Measurements from ENCODE around the gene KCNAB1.
"Not testable (repeated sequence)": the region's sequence is repeated elsewhere in the genome, so short reads cannot be mapped to it uniquely, and the experiment has no call there.

The KCNAB1 gene

DNA sequence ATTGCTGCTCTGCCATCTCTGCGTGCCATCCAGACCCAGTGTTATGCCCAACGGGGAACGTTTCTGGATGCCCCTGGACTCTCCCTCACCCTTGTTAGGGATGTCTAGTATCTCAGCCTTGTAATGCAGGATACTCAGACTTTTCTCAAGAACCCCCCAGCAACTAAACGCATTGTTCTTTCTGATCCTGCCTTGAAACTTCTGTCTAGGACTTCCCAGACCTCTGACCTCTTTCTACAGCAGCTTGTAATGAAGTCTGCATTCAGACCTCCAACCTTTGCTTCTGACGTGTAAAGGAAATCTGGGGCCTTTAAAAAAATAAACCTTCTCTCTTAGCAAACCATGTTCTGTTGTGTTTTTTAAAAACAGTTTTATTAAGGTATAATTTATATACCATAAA is 139.5 kb downstream of the KCNAB1 start:
- no peak overlapping the region for H3K4me3 ChIP-seq (ENCODE audit: low read depth, low read length)
- TF ChIP-seq CTCF (IDR thresholded peaks at IDR 0.05; ENCODE audit: borderline replicate concordance, insufficient read depth, low read depth, low read length), result no peak

DNA sequence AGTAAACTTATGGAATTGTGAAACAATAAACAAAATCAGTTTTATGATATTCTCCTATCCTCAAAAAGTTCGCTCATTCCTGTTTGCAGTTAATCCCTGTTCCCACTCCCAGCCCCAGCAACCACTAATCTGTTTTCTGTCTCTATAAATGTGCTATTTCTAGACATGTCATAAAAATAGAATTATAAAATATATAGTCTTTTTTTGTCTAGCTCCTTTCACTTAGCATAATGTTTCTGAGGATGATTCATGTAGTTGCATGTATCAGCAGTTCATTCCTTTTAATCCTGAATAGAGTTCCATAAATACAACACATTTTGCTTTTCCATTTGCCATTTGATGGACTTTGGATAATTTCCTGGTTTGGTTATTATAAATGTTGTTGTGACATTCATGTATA is 140.0 kb downstream of the KCNAB1 start:
- H3K4me3 ChIP-seq (ENCODE audit: low read depth, low read length), result no peak overlapping the region
- no peak for TF ChIP-seq CTCF (IDR thresholded peaks at IDR 0.05; ENCODE audit: borderline replicate concordance, insufficient read depth, low read depth, low read length)

GRCh38 chr3:156264771-156265170 is 144.4 kb downstream of the KCNAB1 start:
- no peak overlapping the region for H3K4me3 ChIP-seq (ENCODE audit: low read depth, low read length)
- TF ChIP-seq CTCF (IDR thresholded peaks at IDR 0.05; ENCODE audit: borderline replicate concordance, insufficient read depth, low read depth, low read length), result no peak

- no peak overlapping the region for H3K4me3 ChIP-seq (ENCODE audit: low read depth, low read length)
- no peak for TF ChIP-seq CTCF (IDR thresholded peaks at IDR 0.05; ENCODE audit: borderline replicate concordance, insufficient read depth, low read depth, low read length)
Measured at GRCh38 chr3:156271508-156271907, 151.1 kb downstream of the KCNAB1 start.

GRCh38 chr3:156271995-156272719 is 151.8 kb downstream of the KCNAB1 start:
- no peak overlapping the region for H3K4me3 ChIP-seq (ENCODE audit: low read depth, low read length)
- no peak for TF ChIP-seq CTCF (IDR thresholded peaks at IDR 0.05; ENCODE audit: borderline replicate concordance, insufficient read depth, low read depth, low read length)

DNA sequence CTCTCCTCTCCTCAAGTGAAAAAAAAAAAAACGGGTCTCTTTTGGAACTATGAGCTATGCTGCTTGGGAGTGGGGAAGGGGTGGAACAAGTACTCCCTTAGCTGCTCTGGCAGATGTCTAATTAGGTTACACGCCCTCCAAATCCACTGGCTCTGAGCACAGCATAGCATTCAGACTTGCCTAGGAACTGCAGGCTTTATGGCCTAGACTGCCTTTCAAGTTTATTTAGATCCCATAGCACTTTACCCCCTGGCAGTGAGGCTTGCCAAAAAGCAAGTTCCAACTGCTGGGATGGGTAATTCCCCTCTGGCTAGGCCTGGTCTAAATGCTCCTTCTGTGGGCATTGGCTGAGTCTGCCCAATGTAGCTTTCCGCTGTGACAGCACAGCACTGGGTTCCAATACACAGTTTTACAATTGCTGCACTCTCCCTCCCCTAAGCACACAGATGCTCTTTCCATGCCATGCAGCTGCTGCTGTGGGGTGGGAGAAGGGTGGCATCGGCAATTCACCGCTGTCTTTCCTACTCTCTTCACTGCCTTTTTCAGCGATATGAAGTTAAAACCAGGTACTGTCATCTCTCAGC is 152.8 kb downstream of the KCNAB1 start:
- no peak overlapping the region for H3K4me3 ChIP-seq (ENCODE audit: low read depth, low read length)
- no peak for TF ChIP-seq CTCF (IDR thresholded peaks at IDR 0.05; ENCODE audit: borderline replicate concordance, insufficient read depth, low read depth, low read length)

GRCh38 chr3:156274791-156275190 is 154.4 kb downstream of the KCNAB1 start:
- TF ChIP-seq CTCF (IDR thresholded peaks at IDR 0.05; ENCODE audit: borderline replicate concordance, insufficient read depth, low read depth, low read length), result no peak
- no peak overlapping the region for H3K4me3 ChIP-seq (ENCODE audit: low read depth, low read length)

DNA sequence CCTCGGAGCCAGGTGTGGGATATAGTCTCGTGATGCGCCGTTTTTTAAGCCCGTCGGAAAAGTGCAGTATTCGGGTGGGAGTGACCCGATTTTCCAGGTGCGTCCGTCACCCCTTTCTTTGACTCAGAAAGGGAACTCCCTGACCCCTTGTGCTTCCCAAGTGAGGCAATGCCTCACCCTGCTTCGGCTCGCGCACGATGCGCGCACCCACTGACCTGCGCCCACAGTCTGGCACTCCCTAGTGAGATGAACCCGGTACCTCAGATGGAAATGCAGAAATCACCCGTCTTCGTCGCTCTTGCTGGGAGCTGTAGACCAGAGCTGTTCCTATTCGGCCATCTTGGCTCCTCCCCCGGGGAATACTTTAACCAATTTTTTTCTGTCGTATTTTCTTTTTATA is 164.3 kb downstream of the KCNAB1 start:
- not testable (repeated sequence) for H3K4me3 ChIP-seq (ENCODE audit: low read depth, low read length)

Measured in GM12875 (cell line).